Sigmoid colon (tissue), 7 donors: ENCODE measurements around the gene SLC45A3. TPM values are rescaled to one million over a fixed set of nuclear protein-coding genes. Genes with fewer than 3 reads are reported as not detected.

ENCODE experiments used
- DNase-seq: peaks from one replicate; pipeline ENCODE4 v3.0.0-alpha.2; 2019
- H3K27ac ChIP-seq, 4 donors: fragments of 200-600 bp; sonication (generic); one replicate each; pipeline ENCODE4 v1.5.1; 2016 to 2019; ENCODE audit warnings: mild to moderate bottlenecking in 1 of 4
- H3K27me3 ChIP-seq, 3 donors: fragments of 200-600 bp; sonication (generic); one replicate each; pipeline ENCODE4 v1.5.1; 2019; ENCODE audit warnings: mild to moderate bottlenecking in 1 of 3
- H3K36me3 ChIP-seq, 4 donors: fragments of 200-600 bp; sonication (generic); one replicate each; pipeline ENCODE4 v1.5.1; 2016 to 2019
- H3K4me1 ChIP-seq, 4 donors: fragments of 200-600 bp; sonication (generic); one replicate each; pipeline ENCODE4 v1.5.1; 2017 to 2019
- H3K4me3 ChIP-seq, 4 donors: fragments of 200-600 bp; sonication (generic); one replicate each; pipeline ENCODE4 v1.5.1; 2017 to 2019; ENCODE audit warnings: mild to moderate bottlenecking in 2 of 4, moderate library complexity in 1 of 4
- H3K9me3 ChIP-seq, 4 donors: fragments of 200-600 bp in 3 of 4; sonication (generic) in 3 of 4; one replicate each; pipeline versions ENCODE4 v1.5.1 to v1.6.1; 2013 to 2019
- CTCF ChIP-seq, 4 experiments: fragments of 450-650 bp in 3 of 4; fragments of 200-600 bp in 1 of 4; IDR thresholded peaks; one replicate each; pipeline ENCODE4 v1.5.1; 2016 to 2019; ENCODE audit warnings: antibody characterized with exemption in 4 of 4, mild to moderate bottlenecking in 3 of 4, moderate library complexity in 2 of 4
- EP300 ChIP-seq, 4 donors: sonication (generic); formaldehyde crosslinking; IDR thresholded peaks; one replicate each; pipeline ENCODE4 v1.6.1; 2017; ENCODE audit warnings: antibody characterized with exemption in 4 of 4
- POLR2A ChIP-seq, 2 donors: fragments of 450-650 bp; IDR thresholded peaks; one replicate each; pipeline ENCODE4 v1.6.1; 2016; ENCODE audit warnings: antibody characterized with exemption in 2 of 2, mild to moderate bottlenecking in 2 of 2, moderate library complexity in 2 of 2
- POLR2AphosphoS5 ChIP-seq, 4 donors: sonication (generic); formaldehyde crosslinking; IDR thresholded peaks; one replicate each; pipeline ENCODE4 v1.6.1; 2017; ENCODE audit warnings: antibody characterized with exemption in 4 of 4
- WGBS, 2 donors: extraction: QIAGEN DNeasy Blood & Tissue Kit; methylation state at CpG; one replicate each; pipeline ENCODE4 v1.1.7; 2013; 5-methylcytosine and 5-hydroxymethylcytosine counted together
- intact Hi-C: fragments of 100-400 bp; cut with DNase I; formaldehyde crosslinking; loops from one replicate; pipeline ENCODE4 v1.15.1; 2023
- polyA plus RNA-seq, 3 donors: library from polyadenylated mRNA; stranded (reverse); fragments of 200-250 nt; gene quantifications; one replicate each; pipeline ENCODE4 v1.2.3, GENCODE V29; 2013
- total RNA-seq, 4 donors: library from RNA; depleted of rRNA; stranded (reverse); fragments of >200 nt; gene quantifications; one replicate each; pipeline ENCODE4 v1.1.0, GENCODE V29; 2016
- donor health status: healthy with polysubstance abuse.
- donor health status: Bipolar disorder and iron deficiency.
- donor health status: healthy.

The SLC45A3 gene
- total and polyA plus RNA-seq, 7 donors: 0.68 to 15.2 (median 2.2) TPM

GRCh38 chr1:205676597-205676996 is 3.7 kb downstream of the SLC45A3 start:
- Histone ChIP-seq H3K27me3 (no peaks in the 10 kb centered on the region), H3K36me3 (no peaks in the 10 kb centered on the region), H3K9me3 (no peaks in the 10 kb centered on the region), H3K4me1 (peaks cover 0 to 24% (median 18%) of the 10 kb centered on the region in 4 donors), H3K4me3 (no peak overlapping the region), H3K27ac (no peak overlapping the region)
- 32 to 67% methylated on average over 3 of the region's 3 CpGs for WGBS, 2 donors
- DNase-seq: no peak
- intact Hi-C loops: no loop called here
- TF ChIP-seq POLR2AphosphoS5 (IDR thresholded peaks at IDR 0.05) (no peak), POLR2A (IDR thresholded peaks at IDR 0.05) (no peak), EP300 (IDR thresholded peaks at IDR 0.05) (no peak), CTCF (IDR thresholded peaks at IDR 0.05) (no peak)

GRCh38 chr1:205676002-205676401 is 4.3 kb downstream of the SLC45A3 start:
- WGBS, 2 donors: 30 to 72% methylated on average over 5 of the region's 5 CpGs
- no peak overlapping the region for H3K4me3 ChIP-seq
- intact Hi-C loops: no loop called here
- no peak overlapping the region for H3K27ac ChIP-seq
- DNase-seq: no peak
- peaks cover 0 to 3% (median 0%) of the 10 kb centered on the region in 3 donors for H3K27me3 ChIP-seq
- H3K9me3 ChIP-seq: no peaks in the 10 kb centered on the region
- peaks cover 0 to 24% (median 18%) of the 10 kb centered on the region in 4 donors for H3K4me1 ChIP-seq
- no peaks in the 10 kb centered on the region for H3K36me3 ChIP-seq
- TF ChIP-seq POLR2A (IDR thresholded peaks at IDR 0.05): no peak
- no peak for TF ChIP-seq CTCF (IDR thresholded peaks at IDR 0.05)
- no peak for TF ChIP-seq POLR2AphosphoS5 (IDR thresholded peaks at IDR 0.05)
- TF ChIP-seq EP300 (IDR thresholded peaks at IDR 0.05): no peak

GRCh38 chr1:205675247-205675646 is 5.1 kb downstream of the SLC45A3 start:
- DNase-seq: no peak
- H3K27me3 ChIP-seq: peaks cover 0 to 10% (median 0%) of the 10 kb centered on the region in 3 donors
- WGBS, 2 donors: 92 to 93% methylated on average over 4 of the region's 4 CpGs
- intact Hi-C loops: no loop called here
- TF ChIP-seq EP300 (IDR thresholded peaks at IDR 0.05) (no peak), CTCF (IDR thresholded peaks at IDR 0.05) (no peak), POLR2AphosphoS5 (IDR thresholded peaks at IDR 0.05) (no peak), POLR2A (IDR thresholded peaks at IDR 0.05) (no peak)
- H3K4me1 ChIP-seq: peaks cover 0 to 17% (median 12%) of the 10 kb centered on the region in 4 donors
- H3K36me3 ChIP-seq: no peaks in the 10 kb centered on the region
- no peak overlapping the region for H3K27ac ChIP-seq
- H3K9me3 ChIP-seq: no peaks in the 10 kb centered on the region
- no peak overlapping the region for H3K4me3 ChIP-seq

GRCh38 chr1:205672970-205673369 is 7.3 kb downstream of the SLC45A3 start:
- no peaks in the 10 kb centered on the region for H3K4me1 ChIP-seq
- DNase-seq: no peak

More at GRCh38 chr1:205672970-205673369, 7.3 kb downstream of the SLC45A3 start:
- no peak overlapping the region for H3K4me3 ChIP-seq
- peaks cover 0 to 26% (median 4%) of the 10 kb centered on the region in 3 donors for H3K27me3 ChIP-seq
- H3K9me3 ChIP-seq: no peaks in the 10 kb centered on the region
- no peak overlapping the region for H3K27ac ChIP-seq
- no peaks in the 10 kb centered on the region for H3K36me3 ChIP-seq
- intact Hi-C loops: no loop called here
- WGBS, 2 donors: 50 to 71% methylated on average over 4 of the region's 4 CpGs
- TF ChIP-seq POLR2A (IDR thresholded peaks at IDR 0.05) (no peak), CTCF (IDR thresholded peaks at IDR 0.05) (no peak), POLR2AphosphoS5 (IDR thresholded peaks at IDR 0.05) (no peak), EP300 (IDR thresholded peaks at IDR 0.05) (no peak)
